Astrocyte of the spinal cord (primary cell): Measurements from ENCODE around the gene PDK1.
"Not testable (repeated sequence)": the region's sequence is repeated elsewhere in the genome, so short reads cannot be mapped to it uniquely, and the experiment has no call there.

Source experiments
- DNase-seq: peaks from one replicate; pipeline ENCODE4 v3.0.0; 2011; ENCODE audit warnings: low read depth, low spot score
- H3K4me3 ChIP-seq: 2 replicates; pipeline ENCODE4 v1.5.1; 2011; ENCODE audit warnings: low read depth, mild to moderate bottlenecking, low read length, moderate library complexity
- CTCF ChIP-seq: IDR thresholded peaks from 2 replicates; pipeline ENCODE4 v1.5.1; 2012; ENCODE audit warnings: low read depth, mild to moderate bottlenecking, low read length, inconsistent platforms
- in situ Hi-C: cut with HindIII; loops from 2 replicates; pipeline ENCODE4 v1.10.0; 2017; ENCODE audit warnings: low sequenced_read_pairs

Gene PDK1

DNA sequence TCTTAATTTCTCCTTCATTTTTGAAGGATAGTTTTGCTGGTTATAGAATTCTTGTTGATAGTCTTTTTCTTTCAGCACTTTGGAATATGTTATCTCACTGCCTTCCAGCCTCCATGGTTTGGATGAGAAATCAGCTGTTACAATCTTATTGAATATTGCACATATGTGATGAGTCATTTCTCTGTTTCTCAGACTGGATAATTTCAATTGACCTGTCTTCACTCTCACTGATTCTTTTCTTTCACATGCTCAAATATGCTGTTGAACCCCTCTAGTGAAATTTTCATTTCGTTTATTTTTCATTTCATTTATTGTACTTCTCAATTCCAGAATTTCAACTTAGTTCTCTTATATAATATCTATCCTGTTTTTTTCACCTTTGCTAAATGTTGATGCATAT lies 22.2 kb downstream of the PDK1 start:
- H3K4me3 ChIP-seq = no peak overlapping the region
- DNase-seq = no peak
- no peak for TF ChIP-seq CTCF
- in situ Hi-C loops = no loop called here

GRCh38 chr2:172578860-172579512 lies 23.1 kb downstream of the PDK1 start:
- DNase-seq = no peak
- TF ChIP-seq CTCF = no peak
- in situ Hi-C loops = no loop called here
- no peak overlapping the region for H3K4me3 ChIP-seq

- no peak for TF ChIP-seq CTCF
- DNase-seq = no peak
- in situ Hi-C loops = no loop called here
- H3K4me3 ChIP-seq = no peak overlapping the region
Observed at GRCh38 chr2:172580544-172580943, 24.7 kb downstream of the PDK1 start.

- no peak for DNase-seq
- in situ Hi-C loops = no loop called here
- TF ChIP-seq CTCF = no peak
- H3K4me3 ChIP-seq = no peak overlapping the region
Observed at GRCh38 chr2:172582656-172583055, 26.8 kb downstream of the PDK1 start.

DNA sequence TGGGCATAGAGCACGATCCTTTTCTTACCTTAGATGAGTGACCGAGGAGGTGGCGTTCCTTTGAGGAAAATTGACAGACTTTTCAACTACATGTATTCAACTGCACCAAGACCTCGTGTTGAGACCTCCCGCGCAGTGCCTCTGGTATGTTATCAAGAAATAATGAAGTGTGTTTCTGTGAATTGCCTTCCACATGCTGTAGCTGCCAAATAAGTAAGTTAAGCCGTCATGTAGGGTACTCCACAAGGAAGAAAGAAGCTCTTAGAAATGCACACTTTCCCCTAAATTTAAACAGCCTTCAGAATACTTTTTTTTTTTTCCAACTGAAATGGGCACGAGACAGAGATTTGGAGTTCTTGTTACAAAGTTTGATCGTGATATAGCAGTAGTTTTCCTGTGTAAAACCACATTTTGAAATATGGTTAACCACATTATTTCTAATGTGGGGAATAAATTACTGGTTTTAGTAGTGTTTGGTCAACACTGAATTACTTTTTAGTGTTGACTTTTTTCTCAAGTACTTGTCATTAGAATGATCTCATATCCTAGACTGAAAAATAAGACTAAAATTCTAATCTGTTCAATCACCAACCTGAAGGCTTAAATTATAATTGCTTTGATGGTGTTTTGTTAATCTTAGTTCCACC lies 30.5 kb downstream of the PDK1 start:
- DNase-seq = peak; percentile 47
- in situ Hi-C loops = no loop called here
- no peak for TF ChIP-seq CTCF
- no peak overlapping the region for H3K4me3 ChIP-seq

DNA sequence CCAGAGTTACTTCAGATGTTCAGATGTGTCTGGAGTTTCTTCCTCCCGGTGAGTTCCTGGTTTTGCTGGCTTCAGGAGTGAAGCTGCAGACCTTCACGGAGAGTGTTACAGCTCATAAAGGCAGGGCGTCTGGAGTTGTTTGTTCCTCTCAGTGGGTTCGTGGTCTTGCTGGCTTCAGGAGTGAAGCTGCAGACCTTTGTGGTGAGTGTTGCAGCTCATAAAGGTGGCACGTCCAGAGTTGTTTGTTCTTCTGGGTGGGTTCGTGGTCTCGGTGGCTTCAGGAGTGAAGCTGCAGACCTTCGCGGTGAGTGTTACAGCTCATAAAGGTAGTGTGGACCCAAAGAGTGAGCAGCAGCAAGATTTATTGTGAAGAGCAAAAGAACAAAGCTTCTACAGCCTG lies 31.3 kb downstream of the PDK1 start:
- in situ Hi-C loops, DNase-seq, H3K4me3 ChIP-seq: not testable (repeated sequence)

GRCh38 chr2:172588931-172589330 lies 33.0 kb downstream of the PDK1 start:
- H3K4me3 ChIP-seq = no peak overlapping the region
- peak; percentile 9 for DNase-seq
- no peak for TF ChIP-seq CTCF
- in situ Hi-C loops = no loop called here

- in situ Hi-C loops, H3K4me3 ChIP-seq, DNase-seq: not testable (repeated sequence)
Observed at GRCh38 chr2:172591386-172591785, 35.5 kb downstream of the PDK1 start.

GRCh38 chr2:172592190-172592589 lies 36.3 kb downstream of the PDK1 start:
- in situ Hi-C loops, H3K4me3 ChIP-seq, DNase-seq: not testable (repeated sequence)
